Stimulated activated CD4-positive, alpha-beta T cell treated with anti-CD3 and anti-CD28 coated beads, TNF-alpha, amount 100 ng/mL, for 1 hour (primary cell): ENCODE measurements around the gene DUSP1.

Experiments
- DNase-seq, 3 donors: peaks; one replicate each; pipeline ENCODE4 v3.0.0-alpha.2; 2020; ENCODE audit warnings: low read depth in 3 of 3, low spot score in 1 of 3

The DUSP1 gene

DNA sequence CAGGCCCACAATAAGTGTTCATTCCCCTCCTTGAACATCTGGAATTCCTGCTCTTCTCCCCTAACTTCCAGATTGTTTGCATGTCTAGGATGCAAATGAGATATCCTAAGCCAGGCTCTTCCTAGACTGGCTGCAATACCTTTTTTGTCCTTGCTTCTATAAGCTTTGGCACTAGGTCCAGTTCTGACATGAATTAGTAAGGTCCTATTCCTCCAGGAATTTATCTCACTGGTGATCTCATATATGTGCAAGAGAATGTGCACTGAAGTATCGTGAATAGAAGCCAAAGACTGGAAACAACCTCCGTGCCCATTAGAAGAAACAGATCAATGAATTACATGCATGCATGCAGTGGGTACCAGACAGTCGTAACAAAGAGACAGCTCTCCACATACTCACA, 25.2 kb downstream of the DUSP1 start:
- no peak for DNase-seq

GRCh38 chr5:172745406-172745805, 25.6 kb downstream of the DUSP1 start:
- DNase-seq = no peak

- DNase-seq = no peak
Measured at GRCh38 chr5:172744123-172745104, 26.6 kb downstream of the DUSP1 start.

GRCh38 chr5:172743112-172743959, 27.7 kb downstream of the DUSP1 start:
- DNase-seq = no peak

DNA sequence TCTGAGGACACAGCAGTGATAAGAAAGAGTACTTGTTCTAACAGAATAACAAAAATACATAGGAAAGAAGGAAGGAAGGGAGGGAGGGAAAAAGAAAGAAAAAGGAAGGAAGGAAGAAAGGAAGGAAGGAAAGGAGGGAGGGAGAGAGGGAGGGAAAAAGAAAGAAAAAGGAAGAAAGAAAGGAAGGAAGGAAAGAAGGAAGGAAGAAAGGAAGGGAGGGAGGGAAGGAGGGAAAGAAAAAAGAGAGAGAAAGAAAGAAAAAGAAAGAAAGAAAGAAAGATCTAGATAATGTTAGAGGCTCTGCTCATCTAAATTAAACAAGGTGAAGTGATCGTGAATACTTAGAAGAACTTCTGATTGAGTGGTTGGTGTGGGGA, 29.8 kb downstream of the DUSP1 start:
- no peak for DNase-seq

DNA sequence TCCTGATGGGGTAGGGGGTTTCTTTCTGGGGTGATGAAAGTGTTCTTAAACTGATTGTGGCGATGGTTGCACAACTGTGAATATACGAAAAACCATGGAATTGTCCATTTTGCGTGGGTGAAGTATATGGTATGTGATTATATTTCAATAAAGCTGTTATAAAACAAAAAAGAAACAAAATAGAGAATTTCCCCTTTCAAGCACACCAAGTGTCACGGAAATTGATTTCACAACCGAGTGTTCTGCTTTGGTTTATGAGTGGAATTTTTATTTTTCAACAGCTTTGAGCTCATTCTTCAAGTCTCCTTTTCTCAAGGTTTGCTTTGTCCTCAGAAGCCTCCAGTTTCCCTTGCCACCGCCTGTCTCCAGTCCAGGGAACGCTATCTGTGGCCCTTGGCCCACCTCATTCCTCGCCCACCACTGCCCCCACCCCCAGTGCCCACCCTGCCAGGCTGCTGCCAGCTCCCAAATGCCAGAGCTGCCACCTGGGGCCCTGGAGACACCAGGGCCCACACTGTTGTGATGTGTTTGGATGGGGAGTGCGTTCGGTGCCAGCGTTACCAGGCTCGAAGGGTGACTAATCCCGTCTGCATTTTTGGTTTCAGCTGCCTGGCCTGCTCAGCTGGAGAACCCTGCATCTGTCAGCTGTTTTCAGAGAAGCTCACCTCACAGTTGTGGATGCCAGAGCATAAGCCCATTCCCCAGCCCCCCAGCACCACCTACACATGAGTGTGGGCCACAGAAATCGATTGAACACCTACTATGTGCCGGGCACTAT, 30.4 kb downstream of the DUSP1 start:
- DNase-seq = no peak

- DNase-seq = no peak
Measured at GRCh38 chr5:172739375-172739774, 31.6 kb downstream of the DUSP1 start.

DNA sequence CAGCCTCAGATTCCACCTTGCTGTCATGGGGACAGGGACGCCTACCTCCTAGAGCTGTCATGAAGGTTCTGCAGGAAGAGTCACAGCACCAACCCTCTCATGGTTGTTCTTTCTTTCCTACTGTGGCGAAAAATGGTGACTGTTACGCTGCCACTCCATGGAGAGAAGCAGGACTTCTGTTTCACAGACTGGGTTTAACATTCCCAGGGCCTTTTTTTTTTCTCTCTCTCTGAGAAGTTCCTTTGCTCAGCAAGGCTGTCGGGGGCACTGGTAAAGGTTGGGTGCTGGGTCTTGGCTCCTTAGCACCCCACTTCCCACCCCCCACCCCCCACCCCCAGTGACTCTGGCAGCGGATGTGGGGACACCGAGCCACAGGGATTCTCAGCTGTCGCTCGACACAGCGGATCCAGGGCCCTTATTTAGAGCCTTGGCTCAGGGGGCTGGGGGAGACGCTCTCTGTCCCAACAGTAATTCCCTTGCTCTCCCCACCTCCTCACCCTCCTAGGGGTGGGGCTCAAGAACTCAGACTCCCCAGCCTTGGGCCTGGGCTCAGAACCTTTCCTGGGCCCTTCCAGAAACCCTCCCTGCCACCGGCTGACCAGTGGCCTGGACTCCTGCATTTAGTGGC, 34.4 kb downstream of the DUSP1 start:
- DNase-seq = no peak

GRCh38 chr5:172735141-172735831, 35.7 kb downstream of the DUSP1 start:
- no peak for DNase-seq

DNA sequence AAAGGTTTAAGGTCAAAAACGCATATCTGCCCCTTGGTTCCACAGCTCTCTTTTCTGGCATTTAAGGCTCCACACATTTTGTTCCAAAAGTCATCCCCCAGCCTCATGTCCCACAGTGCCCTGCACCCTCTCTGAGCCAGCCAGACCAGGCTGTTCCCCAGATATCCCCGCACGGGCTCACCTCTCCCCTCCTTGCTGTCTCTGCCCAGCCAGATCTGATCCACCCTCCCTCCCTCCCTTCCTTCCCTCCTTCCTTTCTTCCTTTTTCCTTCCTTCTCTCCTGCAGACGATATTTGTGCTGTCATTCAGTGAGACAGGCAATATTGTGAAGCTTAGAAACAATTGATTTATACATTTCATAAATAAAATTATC, 37.0 kb downstream of the DUSP1 start:
- DNase-seq = no peak

DNA sequence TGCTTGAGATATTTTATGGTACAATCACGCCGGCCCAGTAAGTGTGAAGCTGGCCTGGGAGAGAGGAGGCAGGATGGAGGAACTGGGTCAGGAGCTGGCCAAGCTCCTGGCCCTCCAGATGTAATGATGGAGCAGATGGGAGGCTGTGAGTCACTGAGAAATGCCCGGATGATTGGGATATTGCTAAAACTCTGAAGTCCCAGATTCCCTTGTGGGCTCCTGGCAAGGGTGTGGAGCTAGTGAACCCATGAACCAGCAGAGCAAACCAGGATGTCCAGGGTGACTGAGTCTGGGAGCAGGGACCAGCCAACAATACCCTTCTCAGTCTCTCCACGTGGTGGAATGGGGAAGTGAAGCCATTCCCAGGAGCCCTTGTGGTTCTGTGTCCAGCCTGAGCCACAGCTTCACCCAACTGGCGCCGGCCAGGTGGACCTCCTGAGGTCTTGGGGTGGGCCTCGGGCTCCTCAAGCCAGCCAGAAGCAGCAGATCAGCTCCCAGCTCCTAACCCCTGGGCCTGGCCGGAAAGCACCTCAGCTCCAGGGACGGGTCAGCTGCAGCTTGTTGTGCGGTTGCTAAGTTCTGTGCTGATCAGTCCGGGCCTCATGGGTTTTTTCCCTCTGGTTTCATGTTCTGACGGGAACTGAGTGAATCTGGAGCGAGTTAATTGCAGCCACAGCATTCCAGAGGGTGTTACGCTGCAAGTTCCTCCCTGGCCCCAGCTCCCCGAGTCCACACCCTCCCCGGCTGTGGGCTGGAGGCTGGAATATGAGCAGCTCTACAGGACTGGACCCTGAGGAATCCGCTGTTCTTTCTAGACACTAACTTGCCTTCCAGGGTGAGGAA, 37.6 kb downstream of the DUSP1 start:
- no peak for DNase-seq

DNA sequence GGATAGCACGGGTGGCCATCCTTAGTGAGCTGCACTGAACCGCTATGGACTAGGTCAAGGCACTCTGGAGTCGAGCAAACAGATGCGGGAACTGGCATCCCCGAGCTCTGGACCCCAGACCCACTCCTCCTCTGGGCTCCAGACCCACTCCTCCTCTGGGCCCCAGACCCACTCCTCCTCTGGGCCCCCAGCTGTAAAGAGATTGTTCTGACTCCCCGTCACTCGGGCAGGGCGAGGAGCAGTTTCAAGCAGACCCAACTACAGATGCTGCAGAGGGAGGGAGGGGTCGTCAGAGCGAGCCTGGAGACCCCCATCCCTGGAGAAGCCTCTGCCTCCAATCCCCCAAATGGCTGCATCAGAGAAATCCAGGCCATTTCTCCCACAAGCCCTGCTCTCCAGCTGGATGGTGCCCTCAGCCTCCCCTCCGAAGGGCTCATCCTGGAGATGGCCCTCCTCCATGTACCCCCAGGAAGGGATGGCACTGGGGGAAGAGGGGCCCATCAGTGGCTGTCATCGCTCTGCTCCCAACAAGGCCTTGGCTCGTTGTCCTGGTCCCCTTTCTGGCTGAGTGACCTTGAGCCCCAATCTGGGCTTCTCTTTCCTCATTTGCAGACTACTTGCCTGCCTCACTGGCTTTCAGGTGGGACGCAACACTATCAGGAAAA, 38.7 kb downstream of the DUSP1 start:
- no peak for DNase-seq

GRCh38 chr5:172731680-172732074, 39.3 kb downstream of the DUSP1 start:
- no peak for DNase-seq

DNA sequence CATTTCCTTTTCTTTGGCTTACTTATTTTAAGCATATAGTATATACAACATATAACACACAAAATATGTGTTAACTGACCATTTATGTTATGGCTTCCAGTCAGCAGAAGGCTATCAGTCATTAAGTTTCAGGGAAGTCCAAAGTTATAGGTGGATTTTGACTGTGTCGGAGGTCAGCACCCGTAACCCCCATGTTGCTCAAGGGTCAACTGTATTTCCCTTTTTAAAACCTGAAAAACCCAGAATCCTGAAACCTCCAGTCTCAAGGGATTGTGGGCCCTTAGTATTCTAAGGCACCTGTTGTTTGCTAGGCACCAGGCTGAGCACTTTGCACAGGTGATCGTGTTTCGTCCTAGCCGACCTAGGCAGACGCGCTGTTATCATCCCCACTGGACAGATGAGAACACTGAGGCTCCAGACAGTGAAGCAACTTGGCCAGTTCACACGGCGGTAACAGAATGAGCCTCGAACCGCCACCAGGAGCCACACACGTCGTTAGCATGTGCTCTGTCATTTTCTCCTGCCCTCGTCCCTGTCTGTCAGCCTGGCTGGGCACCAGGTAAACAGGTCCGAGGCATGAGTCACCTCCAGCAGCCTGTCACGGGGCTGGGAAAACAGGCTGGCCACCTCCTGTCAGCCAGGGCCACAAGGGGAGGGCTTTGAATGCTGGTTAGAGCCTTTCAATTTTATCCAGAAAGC, 39.9 kb downstream of the DUSP1 start:
- DNase-seq = no peak

GRCh38 chr5:172730222-172730621, 40.8 kb downstream of the DUSP1 start:
- no peak for DNase-seq

DNA sequence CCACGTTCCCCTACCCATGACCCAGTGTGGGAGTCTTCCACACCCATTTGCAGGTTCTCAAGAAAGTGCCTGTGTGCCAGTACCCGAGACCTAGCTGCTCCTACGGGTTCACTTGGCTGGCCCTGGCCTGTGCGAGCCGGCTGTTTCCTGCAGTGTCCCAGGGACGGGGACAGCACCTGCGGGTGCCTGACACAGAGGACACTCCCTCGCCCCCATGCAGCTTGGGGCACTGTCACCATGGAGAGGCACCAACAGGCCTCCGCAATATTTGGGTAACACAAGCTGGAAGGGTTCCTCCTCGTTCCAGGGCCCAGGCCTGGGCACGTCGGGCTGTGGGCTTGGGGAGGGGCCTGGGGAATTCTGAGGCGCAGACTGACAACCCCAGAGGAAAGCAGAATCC, 41.4 kb downstream of the DUSP1 start:
- DNase-seq = no peak

- no peak for DNase-seq
Measured at GRCh38 chr5:172728481-172729241, 42.3 kb downstream of the DUSP1 start.

DNA sequence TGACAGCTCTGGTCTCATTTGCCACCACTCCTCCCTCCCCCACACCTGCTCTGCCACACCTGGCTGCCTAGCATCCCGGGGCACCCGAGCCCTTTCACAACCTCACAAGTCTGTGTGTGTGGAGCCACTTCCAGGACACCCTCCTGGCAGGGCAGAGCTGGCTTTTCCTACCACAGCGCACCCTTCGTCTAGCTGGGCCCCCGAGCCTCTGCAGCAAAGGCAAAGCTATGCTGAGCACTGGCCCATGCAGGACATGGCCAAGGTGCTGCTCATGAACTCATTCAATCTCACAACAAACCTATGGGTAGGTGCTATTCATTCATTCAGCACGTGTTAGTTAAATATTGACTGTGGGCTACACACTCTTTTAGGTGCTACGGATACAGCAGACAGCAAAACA, 43.4 kb downstream of the DUSP1 start:
- no peak for DNase-seq
